HG02763 (cell line): ENCODE measurements around the gene NAV2.

Experiments used
- ATAC-seq: cut with Tn5 transposase; IDR thresholded peaks from one replicate; pipeline ENCODE4 v1.9.1; 2021; ENCODE audit warnings: mild to moderate bottlenecking, moderate library complexity; ENCODE audit not compliant: unreplicated experiment

The NAV2 gene

DNA sequence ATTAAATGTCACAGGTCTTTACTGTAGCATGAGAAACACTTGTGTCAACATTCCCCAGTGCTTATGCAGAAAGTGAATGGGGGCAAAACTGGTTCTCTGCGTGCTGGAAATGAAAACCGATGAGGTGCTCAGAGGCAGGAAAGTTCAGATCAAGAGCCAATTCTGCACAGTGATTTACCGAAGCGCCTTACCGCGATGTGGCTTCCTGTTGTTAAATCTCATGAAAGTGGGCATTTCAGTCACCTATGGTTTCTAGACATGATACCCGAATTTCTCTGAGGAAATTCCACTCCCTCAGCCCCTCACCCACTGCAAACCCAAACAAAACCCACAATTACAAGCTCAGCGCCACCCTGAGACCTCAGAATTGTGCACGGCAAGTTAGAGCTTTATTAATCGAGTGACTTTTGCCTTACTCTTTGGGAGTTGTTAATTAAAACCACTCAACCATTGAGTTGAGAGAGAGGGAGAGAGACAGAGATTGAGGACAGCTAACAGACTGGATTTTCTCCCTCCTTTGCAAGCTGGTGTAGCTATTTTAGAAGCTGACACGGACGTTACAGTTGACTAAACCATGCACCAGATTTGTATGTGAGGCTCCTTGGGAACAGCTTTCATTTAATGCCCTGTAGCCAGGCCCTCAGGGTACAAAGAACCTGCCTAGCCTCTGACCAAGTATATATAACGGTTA lies 251.2 kb downstream of the NAV2 start:
- ATAC-seq: no peak

DNA sequence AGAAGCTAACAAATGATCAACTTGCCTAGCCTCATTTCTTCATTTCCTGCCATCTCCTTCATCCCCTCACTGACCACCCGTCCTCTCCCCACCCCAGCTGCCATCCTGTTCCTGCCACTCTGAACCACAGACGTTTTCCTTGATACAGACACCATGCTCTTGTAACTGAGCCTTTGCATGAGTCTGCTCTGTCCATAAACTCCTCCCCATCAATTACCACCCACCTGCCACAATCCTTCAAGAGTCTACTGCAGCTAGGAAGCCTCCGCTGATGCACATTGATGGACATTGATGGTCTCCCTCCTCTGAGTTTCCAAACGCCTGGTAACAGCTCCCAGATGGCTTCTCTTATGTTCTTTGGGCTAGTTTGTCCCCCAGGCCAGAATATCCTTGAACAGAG lies 253.8 kb downstream of the NAV2 start:
- ATAC-seq: no peak

DNA sequence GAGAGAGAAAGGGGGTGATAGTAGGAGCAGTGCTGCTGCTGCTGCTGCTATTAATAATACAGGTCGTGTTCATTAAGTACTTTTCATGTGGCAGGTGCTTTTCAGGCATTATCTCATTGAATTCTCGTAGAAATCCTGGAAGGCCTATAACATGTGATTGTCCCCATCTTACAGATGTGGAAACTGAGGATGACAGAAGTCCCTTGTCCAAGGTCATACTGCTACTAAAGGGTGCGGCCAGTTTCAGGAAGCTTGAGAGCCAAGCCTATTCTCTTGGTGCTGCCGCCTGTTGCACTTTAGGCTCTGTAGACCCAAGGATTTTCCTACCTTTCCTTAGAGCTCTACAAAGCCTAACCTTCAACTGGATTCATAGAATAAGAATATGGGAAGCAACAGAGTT lies 254.3 kb downstream of the NAV2 start:
- no peak for ATAC-seq

DNA sequence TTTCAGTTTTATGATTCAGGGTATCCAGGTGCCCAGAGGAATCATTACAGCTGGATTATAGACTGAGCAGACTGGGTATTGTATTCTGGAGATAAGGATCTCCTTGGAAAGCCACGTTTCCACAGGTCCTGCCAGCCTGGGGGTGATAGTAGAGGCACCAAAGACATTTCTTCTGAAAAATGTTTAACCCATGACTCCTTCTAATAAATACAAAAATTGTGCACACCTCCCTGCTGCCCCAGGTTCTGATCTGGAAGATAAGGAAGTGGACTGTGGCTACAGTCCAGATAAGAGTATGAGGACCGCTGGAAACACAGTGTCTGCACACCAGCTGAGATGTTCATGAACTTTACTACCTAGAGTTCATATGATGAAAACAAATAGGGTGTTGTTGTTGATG lies 255.2 kb downstream of the NAV2 start:
- no peak for ATAC-seq

DNA sequence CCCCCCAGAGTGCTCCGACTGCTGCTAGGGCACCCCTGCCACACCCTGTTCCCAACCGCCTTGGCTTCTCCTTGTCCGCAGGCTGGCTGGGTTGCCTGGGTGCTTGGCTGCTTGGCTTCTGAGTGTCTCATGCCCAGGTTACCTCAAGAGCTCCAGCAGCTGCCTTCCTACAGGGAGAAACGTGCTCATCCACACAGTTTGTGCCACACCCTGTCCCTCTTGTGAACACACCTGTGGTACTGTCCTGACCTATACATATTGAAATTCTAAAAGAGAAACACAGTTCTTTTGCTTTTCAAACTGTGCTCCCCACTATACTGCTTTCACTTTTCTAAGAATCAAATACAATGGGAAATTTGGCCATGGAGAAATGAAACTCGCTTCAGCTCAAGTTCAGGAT lies 256.2 kb downstream of the NAV2 start:
- no peak for ATAC-seq

DNA sequence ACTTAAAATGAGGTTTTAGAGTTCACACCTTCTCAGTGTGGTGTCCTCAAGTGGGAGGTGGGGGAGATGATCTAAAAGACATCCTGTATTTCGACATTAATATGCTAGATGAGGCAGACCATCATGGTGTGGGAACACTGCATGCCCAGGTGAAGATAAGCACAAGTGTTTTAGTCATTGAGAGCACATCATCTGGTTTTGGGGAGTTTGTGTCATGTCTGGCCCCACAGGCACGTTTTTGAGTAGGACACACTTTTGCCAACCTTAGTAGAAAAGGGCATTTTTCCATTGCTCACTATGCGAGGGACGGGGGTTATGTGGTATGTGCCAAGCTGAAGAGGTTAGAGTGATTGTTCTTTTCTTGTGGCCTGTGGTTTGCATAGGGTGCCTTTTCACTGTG lies 258.3 kb downstream of the NAV2 start:
- no peak for ATAC-seq

DNA sequence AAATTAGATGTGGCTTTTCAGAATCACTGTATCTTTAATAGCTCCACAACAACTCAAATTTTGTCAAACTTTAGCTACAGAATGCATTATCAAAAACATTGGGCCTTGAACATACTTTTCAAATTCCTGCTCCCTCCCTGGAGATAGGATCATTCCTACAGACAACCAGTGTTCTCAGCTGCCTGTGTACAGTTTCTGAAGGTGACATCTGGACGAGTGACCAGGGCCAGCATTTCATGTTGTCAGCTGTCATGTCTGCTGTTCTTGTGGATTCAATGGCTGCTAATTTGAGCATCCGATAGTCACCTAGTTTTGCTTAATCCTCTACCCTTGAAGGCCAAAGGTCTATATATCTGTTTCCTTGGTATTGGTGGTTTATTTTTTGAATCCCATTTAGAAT lies 259.5 kb downstream of the NAV2 start:
- ATAC-seq: no peak

DNA sequence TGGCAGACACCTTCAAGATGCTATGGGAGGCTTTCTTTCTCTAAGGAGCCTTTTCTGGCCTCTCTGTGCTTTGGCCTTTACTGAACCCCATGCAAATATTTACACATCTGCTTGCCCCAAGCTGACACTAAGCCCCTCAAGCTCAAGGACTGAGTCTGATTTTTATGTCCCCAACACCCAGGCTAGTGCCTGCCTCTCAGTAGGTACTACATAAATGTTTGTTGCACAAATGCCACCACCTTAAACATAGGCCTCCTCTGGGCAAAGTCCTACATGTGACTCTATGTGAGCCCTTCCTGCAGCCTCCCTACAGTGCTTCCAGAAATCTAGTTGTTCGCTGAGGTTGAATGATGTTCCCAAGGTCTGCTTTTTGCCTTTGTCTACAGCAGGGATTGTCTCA lies 260.0 kb downstream of the NAV2 start:
- no peak for ATAC-seq

DNA sequence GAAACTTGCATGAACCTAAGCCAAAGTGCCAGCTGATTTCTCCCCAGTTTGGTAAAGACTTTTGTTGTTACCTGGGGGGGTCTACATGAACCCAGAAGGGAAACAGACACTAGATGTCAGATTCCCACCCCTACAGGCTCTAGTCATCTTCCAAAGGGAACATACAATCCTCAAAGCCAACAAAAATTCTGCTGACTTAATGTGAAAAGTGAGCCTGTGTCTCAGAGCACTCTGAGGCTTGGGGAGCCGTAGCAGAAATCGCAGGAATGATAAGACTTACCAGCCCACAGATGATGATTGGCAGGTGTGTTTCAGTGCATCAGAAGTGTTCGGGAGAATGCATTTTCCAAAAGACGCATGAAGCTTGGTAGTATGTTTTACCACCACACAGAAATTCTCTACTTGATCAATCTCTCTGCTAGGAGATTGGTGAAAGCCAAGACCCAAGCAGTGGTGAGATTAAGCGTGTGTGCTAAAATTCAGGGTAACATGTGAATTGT lies 260.5 kb downstream of the NAV2 start:
- ATAC-seq: no peak

DNA sequence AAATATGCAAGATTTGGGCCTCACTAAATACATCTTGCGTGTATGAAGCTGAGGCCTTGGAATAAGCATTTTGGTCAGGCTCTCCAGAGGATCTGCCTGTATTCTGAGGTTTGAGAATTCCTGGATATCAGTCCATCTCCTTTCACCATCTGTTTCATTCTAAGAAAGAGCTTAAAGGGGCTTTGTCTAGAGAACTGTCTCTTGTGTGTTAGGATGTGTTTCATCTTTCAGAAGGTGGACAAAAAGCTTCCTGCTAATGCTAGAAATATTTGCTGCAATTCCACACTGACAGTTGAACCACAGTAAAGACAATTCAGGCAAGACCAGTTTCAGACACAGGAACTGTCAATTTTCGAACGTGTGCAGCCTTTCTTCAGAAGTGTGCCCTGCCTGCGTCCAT lies 262.2 kb downstream of the NAV2 start:
- ATAC-seq: no peak

DNA sequence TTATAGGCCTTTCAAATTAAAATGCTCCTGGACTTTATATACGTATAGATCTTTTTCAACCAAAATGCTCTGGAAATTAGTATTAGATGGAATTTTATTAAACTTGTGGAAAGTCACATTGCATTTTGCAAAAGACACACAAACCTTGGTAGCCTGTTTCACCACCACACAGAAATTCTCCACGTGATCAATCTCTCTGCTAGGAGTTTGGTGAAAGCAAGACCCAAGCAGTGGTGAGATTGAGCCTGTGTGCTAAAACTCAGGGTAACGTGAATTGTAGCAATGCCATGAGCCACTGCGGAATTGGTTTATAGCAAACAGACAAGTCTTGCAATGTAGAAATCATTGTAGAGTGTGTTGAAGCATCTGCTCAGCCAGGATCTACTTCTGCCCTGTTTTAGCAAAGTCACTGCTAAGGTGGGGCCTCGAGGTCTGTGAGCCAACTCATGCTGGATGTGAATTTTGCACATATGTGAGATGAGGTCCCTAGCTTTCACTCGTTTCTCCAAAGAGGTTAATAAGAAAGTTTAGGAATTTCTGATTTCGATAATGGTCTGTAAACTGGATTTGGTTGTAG lies 262.9 kb downstream of the NAV2 start:
- ATAC-seq: no peak

DNA sequence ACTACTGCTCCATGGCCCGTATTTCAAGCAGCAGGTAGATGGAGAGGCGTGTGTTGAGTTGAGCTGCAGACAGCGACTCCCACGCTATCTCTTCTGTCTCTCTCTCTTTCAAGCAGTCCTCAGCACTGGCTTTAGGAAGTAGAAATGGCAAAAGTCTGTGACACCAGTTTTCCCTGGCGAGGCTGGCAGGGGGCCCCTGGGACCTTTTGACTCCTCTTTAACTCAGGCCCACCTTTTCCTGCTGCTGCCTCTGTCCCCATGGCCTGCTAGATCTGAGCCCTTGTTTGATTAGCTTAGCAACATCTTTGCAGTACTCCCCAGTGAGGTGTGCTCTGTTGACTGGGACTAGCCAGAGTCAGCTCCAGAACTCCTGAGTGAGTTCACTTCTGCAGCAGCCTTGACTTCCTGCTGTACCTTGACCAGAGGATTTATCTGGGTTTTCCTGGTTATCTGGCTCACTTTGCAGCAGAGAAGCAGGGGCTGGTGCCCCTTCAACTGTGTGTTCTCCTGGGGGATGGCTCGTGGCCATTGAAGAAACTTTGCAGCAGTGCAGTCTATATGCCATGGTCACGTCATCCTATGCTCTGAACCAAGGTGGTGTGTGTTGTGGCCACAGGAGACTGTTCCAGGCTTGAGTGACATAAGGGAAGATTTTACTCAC lies 263.8 kb downstream of the NAV2 start:
- ATAC-seq: no peak

DNA sequence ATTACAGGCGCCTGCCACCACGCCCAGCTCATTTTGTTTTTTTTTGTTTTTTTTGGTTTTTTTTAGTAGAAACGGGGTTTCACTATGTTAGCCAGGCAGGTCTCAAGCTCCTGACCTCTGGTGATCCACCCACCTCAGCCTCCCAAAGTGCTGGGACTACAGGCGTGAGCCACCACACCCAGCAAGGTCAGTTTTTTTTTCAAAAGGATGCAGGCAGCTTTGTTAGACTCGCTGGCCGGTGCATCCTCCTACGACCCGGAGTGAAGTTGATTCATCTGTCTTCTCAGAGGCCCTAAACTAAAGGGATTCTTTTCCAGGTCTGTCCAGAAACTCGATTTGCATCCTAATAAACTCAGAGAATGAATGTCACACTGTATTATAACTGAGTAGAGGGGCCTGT lies 265.3 kb downstream of the NAV2 start:
- ATAC-seq: no peak

DNA sequence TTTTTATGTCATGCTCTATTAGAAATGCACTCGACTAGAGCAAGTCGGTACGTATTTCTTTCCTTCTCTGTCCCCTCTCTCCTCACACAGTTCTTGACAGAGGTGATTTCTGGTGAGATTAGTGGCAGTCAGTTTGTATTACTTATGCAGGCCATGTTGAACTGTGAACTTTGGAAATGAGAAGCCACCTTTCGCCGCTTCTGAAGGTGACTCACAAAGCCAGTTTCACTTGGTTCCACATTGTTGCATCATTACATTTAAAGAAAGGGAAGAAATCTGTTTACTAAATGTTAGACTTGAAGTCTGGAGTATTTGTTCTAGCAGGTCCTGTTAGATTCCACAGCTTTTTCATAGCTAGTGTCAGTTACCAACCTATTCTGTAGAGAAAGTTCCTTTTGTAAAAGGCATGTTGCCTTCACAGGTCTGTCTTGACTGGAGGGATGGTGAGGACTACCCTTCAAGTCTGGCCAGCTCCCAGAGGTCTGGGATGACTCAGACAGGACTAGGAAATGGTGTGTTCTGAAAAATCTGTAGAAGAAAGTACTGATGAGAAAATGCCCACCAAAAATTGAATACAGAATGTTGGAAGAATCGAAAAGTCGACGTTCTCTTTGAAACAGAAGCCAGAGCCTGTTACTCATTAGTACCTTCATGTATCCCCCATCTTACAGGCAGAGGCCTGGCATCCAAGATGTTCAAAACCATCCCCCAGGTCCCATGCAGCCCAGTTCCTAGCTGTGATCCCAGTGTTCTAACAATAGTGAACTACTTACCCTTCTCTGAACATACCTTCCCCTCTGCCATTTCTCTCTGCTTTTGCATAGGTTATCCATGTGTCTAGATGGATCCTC lies 266.3 kb downstream of the NAV2 start:
- ATAC-seq: peak; percentile 62

DNA sequence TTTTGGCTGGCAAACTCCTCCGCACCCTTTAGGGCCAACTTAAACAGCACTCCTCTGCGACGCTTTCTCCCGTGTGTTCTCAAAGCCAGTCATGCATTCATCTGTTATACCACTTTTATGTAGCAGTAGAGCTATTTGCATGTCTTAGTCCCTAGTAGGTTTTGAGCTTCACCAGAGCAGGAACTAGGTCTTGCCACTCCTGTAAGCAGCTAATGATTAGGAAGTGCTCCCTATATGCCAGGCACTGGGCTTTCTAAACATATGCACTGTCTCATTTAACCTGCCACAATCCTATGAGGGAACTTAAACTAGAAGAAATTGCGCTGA lies 266.8 kb downstream of the NAV2 start:
- ATAC-seq: peak; percentile 73

DNA sequence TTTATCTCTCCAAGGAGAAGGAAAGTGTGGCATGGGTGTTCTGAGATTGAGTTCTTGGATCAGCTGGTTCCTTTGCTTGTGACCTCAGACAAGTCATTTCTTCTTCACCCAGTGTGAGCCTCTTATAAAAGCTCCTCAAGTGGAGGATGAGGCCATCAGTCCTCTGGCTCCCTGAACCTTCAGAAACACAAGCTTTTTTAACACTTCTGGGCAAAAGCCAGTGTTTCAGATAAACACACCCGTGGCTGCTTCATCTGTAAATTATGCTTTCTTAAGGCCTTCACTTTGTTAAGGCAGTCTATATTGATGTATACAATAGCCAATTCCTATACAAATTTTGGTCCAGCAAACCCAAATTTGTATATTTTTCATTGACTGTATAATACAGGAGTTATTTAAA lies 267.8 kb downstream of the NAV2 start:
- ATAC-seq: no peak

DNA sequence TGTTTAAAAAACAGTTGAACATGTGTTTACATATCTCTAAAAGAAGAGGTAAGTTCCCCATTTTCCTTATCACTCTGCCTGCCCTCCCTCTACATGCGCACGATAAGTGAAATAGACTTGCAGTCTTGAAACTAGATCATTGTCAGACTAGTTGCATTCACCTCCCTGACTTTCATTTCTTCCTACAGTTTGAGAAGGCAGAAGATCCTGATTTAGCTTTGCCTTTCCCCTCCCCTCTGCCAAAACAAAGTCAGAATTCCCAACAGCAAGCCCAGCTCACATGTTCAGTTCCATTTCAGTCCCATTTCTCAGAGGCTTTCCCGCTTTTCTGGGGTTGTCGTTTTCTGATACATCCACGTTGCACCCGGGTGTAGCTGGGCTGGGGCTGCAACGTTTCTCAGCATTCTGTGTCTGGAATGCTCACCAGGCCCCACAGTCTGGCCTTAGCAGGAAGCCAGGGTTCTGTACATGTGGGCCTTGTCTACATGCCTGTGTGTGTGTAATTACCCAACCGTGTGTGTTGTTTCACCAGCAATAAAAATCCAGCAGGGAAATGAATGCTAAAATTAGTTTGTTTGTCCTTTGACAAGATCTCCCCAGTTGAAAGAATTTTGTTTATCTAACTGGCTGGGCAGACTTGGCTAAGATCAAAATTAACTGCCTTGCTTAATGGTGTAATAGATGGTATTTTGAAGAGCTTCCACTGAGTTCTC lies 268.5 kb downstream of the NAV2 start:
- ATAC-seq: no peak

DNA sequence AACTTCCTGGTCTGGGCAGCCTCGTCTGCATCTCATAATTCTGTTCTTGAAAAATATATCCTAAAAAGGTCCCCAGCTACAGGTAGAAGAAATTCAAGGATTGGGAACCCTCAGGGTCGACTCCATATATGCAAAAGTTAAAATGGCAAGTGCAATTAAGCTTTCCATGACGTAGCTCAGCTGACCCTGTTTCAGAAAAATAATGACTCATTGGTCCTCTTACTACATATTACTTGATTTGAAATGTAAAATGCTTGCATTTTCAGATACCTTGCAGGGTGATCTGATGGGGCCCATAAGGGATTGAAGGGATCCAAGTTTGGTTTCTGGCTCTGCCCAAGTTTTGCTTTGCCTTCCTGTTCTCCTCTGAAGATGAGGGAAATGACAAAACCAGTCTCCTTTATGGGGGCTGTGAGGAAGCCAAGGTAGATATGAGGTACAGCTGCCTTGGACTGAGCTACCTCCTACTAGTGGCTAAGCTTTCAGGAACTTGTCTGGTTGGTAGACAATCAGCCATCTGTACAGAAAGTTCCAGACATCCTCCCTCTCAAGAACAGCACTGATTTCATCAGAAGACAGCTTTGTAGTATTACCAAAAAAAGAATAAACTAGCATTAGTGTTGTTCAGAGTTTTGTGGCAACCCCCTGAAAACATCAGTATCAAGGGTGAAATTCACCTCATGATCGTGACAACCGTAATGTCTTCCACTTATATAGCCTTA lies 270.3 kb downstream of the NAV2 start:
- ATAC-seq: no peak

DNA sequence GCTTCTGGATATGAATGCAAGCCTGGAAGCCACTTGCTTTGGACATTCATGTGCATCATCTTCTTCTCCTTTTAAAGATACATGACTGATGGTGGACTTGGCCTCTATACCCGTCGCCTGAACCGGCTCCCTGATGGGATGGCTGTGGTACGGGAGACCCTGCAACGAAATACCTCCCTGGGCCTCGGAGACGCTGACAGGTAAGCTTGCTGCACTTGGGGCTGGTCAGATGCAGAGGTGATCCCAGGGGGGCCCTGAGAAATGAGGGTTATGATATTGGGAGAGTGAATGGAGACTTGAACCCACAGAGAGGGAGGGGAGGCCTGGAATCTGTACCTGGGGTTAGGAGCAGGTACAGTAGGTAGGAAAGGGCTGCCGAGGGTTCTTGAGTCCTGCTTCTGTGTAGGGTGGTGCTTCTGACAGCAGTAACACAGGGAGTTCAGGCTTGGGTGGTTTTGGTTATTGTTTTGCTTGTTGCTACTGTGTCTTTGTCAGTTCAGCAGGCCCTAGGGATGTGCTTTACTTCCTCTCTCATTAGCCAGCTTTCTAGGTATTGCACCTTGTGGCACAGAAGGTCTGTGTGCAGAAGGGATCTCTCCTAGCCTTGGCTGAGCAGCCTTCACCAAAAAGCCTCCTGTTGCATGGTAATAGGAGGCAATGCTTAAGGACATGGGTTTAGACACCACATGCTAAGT lies 271.6 kb downstream of the NAV2 start:
- ATAC-seq: no peak

DNA sequence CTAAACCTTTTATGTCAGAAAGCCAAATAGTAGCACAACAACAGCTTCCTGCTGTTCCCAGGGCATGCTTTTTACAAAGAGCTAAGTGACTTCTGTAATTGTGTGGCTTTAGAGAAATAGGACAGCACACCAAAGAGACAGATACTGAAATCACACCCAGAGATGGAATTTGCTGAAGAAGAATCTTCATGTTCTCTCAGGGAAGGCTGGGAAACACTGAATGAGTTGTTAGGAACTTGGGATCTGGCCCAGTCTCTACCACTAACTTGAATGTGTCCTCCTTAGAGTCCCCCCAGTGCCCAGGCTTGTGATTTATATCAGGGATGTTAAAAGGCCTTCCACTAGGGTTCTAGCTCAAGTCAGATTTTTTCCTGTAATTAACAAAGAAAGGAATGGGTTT lies 272.5 kb downstream of the NAV2 start:
- no peak for ATAC-seq
